Osteocyte (in vitro differentiated cells): Measurements from ENCODE around the gene CNR2. TPM values are rescaled to one million over a fixed set of nuclear protein-coding genes. Genes with fewer than 3 reads are reported as not detected.

Source experiments
- DNase-seq: peaks from one replicate; pipeline ENCODE4 v3.0.0; 2021; ENCODE audit warnings: mixed read lengths; ENCODE audit not compliant: unreplicated experiment; ENCODE audit errors: extremely low spot score
- H3K27ac Mint-ChIP-seq: one replicate; pipeline ENCODE4 v1.8.0; 2021; ENCODE audit warnings: mild to moderate bottlenecking, mixed read lengths; ENCODE audit not compliant: unreplicated experiment
- H3K27me3 Mint-ChIP-seq: one replicate; pipeline ENCODE4 v1.8.0; 2021; ENCODE audit warnings: mixed read lengths; ENCODE audit not compliant: unreplicated experiment
- H3K36me3 Mint-ChIP-seq: one replicate; pipeline ENCODE4 v1.8.0; 2021; ENCODE audit warnings: mixed read lengths; ENCODE audit not compliant: unreplicated experiment
- H3K4me1 Mint-ChIP-seq: one replicate; pipeline ENCODE4 v1.8.0; 2021; ENCODE audit warnings: mixed read lengths; ENCODE audit not compliant: unreplicated experiment
- H3K4me3 Mint-ChIP-seq: one replicate; pipeline ENCODE4 v1.8.0; 2021; ENCODE audit warnings: mild to moderate bottlenecking, moderate library complexity, mixed read lengths; ENCODE audit not compliant: unreplicated experiment
- H3K9me3 Mint-ChIP-seq: one replicate; pipeline ENCODE4 v1.8.0; 2021; ENCODE audit warnings: mixed read lengths; ENCODE audit not compliant: unreplicated experiment
- CTCF ChIP-seq: fragments of 200-600 bp; sonication (generic); IDR thresholded peaks from 2 replicates; pipeline ENCODE4 v1.5.0; 2021; ENCODE audit warnings: antibody characterized with exemption, mild to moderate bottlenecking, moderate library complexity
- total RNA-seq: library from RNA; stranded (reverse); gene quantifications from 2 replicates; pipeline ENCODE4 v1.2.1, GENCODE V29; 2021

Gene CNR2
- total RNA-seq, 1 donor from 2014 or later = not detected

DNA sequence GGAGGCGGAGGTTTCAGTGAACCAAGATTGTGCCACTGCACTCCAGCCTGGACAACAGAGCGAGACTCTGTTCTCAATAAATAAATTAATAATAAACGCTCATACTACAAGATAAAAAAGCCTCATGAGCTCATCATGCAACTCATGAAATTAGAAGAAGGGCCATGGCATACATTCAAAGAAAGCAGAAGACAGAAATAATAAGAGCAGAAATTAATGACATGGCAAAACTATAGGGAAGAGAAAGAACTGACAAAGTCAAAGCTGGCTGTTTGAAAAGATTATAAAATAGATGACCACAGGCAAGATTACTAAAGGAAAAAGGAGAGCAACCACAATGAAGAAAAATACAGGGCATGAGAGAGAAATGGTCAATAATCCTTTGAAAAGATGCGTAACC is 30.4 kb downstream of the CNR2 start:
- no peak overlapping the region for H3K4me3 Mint-ChIP-seq
- TF ChIP-seq CTCF = no peak
- H3K27me3 Mint-ChIP-seq = peaks cover 5% of the 10 kb centered on the region
- DNase-seq = no peak
- peaks cover 8% of the 10 kb centered on the region for H3K9me3 Mint-ChIP-seq
- H3K36me3 Mint-ChIP-seq = peaks cover 2% of the 10 kb centered on the region
- H3K4me1 Mint-ChIP-seq = no peaks in the 10 kb centered on the region
- H3K27ac Mint-ChIP-seq = no peak overlapping the region

DNA sequence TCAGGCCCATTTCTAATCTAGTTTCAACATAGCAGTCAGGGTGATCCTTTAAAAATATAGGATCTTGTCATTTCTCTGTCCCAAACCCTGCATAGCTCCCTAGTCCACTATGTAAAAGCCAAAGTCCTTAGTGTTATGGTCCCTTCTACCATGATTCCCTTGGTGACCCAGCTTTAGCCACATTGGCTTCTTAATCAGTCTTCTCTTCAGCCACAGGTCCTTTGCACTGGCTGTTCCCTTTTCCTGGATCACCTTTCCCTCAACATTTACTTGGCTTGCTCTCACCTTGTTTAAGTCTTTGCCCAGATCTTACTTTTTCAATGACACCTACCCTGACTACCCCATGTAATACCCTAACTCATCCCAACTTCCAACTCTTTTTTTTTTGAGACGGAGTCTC is 33.4 kb downstream of the CNR2 start:
- peaks cover 13% of the 10 kb centered on the region for H3K9me3 Mint-ChIP-seq
- no peak for DNase-seq
- TF ChIP-seq CTCF = no peak
- peaks cover 3% of the 10 kb centered on the region for H3K36me3 Mint-ChIP-seq
- peaks cover 5% of the 10 kb centered on the region for H3K27me3 Mint-ChIP-seq
- H3K27ac Mint-ChIP-seq = no peak overlapping the region
- no peak overlapping the region for H3K4me3 Mint-ChIP-seq
- no peaks in the 10 kb centered on the region for H3K4me1 Mint-ChIP-seq

DNA sequence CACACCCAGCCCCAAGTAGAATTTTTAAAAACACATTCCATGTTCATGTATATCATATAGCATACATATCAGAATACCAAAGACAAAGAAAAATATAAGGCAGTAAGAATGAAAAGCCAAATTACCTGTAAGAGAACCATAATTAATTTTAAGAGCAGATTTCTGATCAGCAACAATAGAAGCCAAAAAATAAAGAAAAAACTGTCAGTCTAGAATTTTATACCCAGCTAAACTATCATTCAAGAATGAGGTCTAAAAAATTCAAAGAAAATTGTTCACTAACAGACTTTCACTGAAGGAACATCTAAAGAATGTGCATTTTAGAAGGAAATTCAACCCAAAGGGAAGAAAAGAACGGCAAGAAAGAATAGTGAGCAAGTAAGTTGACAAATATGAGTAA is 34.5 kb downstream of the CNR2 start:
- no peak for DNase-seq
- no peak for TF ChIP-seq CTCF
- H3K27me3 Mint-ChIP-seq = peaks cover 8% of the 10 kb centered on the region
- H3K4me3 Mint-ChIP-seq = no peak overlapping the region
- no peaks in the 10 kb centered on the region for H3K4me1 Mint-ChIP-seq
- peaks cover 13% of the 10 kb centered on the region for H3K9me3 Mint-ChIP-seq
- no peak overlapping the region for H3K27ac Mint-ChIP-seq
- H3K36me3 Mint-ChIP-seq = peaks cover 3% of the 10 kb centered on the region

DNA sequence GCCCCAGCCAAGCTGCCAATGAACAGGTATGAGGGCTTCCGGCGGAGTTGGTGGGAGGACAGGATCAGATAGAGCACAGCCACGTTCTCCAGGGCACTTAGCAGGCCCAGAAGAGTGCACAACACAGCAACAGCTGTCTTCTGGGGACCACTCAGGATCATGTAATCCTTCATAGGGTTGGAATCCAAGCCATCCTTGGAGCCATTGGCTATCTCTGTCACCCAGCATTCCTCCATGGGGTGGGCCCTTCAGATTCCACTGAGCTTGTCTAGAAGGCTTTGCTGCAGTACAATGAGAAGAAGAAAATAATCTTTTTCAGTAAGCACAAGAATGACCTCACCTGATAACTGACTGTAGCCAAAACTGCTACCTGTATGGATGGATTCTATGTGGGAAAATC is 37.8 kb downstream of the CNR2 start:
- H3K36me3 Mint-ChIP-seq = peaks cover 3% of the 10 kb centered on the region
- H3K4me3 Mint-ChIP-seq = no peak overlapping the region
- H3K27me3 Mint-ChIP-seq = peaks cover 7% of the 10 kb centered on the region
- no peak overlapping the region for H3K27ac Mint-ChIP-seq
- TF ChIP-seq CTCF = no peak
- H3K4me1 Mint-ChIP-seq = no peaks in the 10 kb centered on the region
- no peak for DNase-seq
- peaks cover 13% of the 10 kb centered on the region for H3K9me3 Mint-ChIP-seq

GRCh38 chr1:23872421-23872820 is 40.7 kb downstream of the CNR2 start:
- no peaks in the 10 kb centered on the region for H3K36me3 Mint-ChIP-seq
- H3K27me3 Mint-ChIP-seq = peaks cover 12% of the 10 kb centered on the region
- peaks cover 9% of the 10 kb centered on the region for H3K4me1 Mint-ChIP-seq
- no peak overlapping the region for H3K27ac Mint-ChIP-seq
- no peak overlapping the region for H3K4me3 Mint-ChIP-seq
- TF ChIP-seq CTCF = no peak
- H3K9me3 Mint-ChIP-seq = peaks cover 3% of the 10 kb centered on the region
- no peak for DNase-seq
